T-cell (primary cell): ENCODE measurements around the gene ABCC1. TPM values are rescaled to one million over a fixed set of nuclear protein-coding genes. Genes with fewer than 3 reads are reported as not detected.

Source experiments
- ATAC-seq, 4 experiments: fragments of 200-7000 bp in 3 of 4; fragments of 150-1000 bp in 1 of 4; cut with Tn5 transposase; replicated peaks in 1 of 4; 1 replicate in 3 of 4; 2 replicates in 1 of 4; pipeline ENCODE4 v1.10.0; 2021; ENCODE audit warnings: moderate library complexity in 3 of 4, mild to moderate bottlenecking in 2 of 4, moderate number of reproducible peaks in 1 of 4
- CTCF ChIA-PET, 2 donors: fragments of 300-600 bp; sonication (Branson Sonifier 250); formaldehyde crosslinking; loops; one replicate each; lab custom pipeline; 2022; ENCODE audit warnings: antibody characterized with exemption in 2 of 2; lab: Charles Lee
- POLR2A ChIA-PET, 2 donors: fragments of 300-600 bp; sonication (Branson Sonifier 250); formaldehyde crosslinking; loops; one replicate each; lab custom pipeline; 2022; ENCODE audit warnings: antibody characterized with exemption in 2 of 2; lab: Charles Lee
- DNase-seq, 35 experiments: peaks; one replicate each; pipeline versions ENCODE4 v3.0.0 to v3.0.0-alpha.2; 2013 to 2023
- H3K27ac ChIP-seq: one replicate; pipeline ENCODE4 v1.5.1; 2013; ENCODE audit warnings: low read length
- H3K27me3 ChIP-seq, 2 experiments: replicated peaks in 1 of 2; 1 replicate in 1 of 2; 2 replicates in 1 of 2; pipeline versions ENCODE4 v1.6.1 to v1.7.0; 2013; ENCODE audit warnings: low read length in 1 of 2, mixed read lengths in 1 of 2; ENCODE audit not compliant: control insufficient read depth in 2 of 2, insufficient read depth in 2 of 2; ENCODE audit errors: extremely low read depth in 1 of 2
- H3K36me3 ChIP-seq, 2 donors: 1 replicate in 1 of 2; 2 replicates in 1 of 2; pipeline versions ENCODE4 v1.6.1 to v1.7.0; 2013; ENCODE audit warnings: low read length in 1 of 2; ENCODE audit not compliant: control insufficient read depth in 2 of 2, insufficient read depth in 1 of 2; ENCODE audit errors: extremely low read depth in 1 of 2
- H3K4me1 ChIP-seq, 2 experiments: 1 replicate in 1 of 2; 2 replicates in 1 of 2; pipeline versions ENCODE4 v1.6.1 to v1.7.0; 2013; ENCODE audit warnings: low read length in 2 of 2, mixed read lengths in 1 of 2; ENCODE audit not compliant: insufficient read depth in 2 of 2, control insufficient read depth in 1 of 2; ENCODE audit errors: extremely low read depth in 1 of 2
- H3K4me3 ChIP-seq, 2 donors: 1 replicate in 1 of 2; 2 replicates in 1 of 2; pipeline versions ENCODE4 v1.5.1 to v1.7.0; 2013; ENCODE audit warnings: mild to moderate bottlenecking in 2 of 2, low read length in 1 of 2, moderate library complexity in 1 of 2; ENCODE audit not compliant: control insufficient read depth in 1 of 2; ENCODE audit errors: extremely low read depth in 1 of 2
- H3K9me3 ChIP-seq: 2 replicates; pipeline ENCODE4 v1.7.0; 2013
- H3K27ac Mint-ChIP-seq, 2 donors: one replicate each; pipeline ENCODE4 v1.8.0; 2020 to 2021; ENCODE audit warnings: mild to moderate bottlenecking in 2 of 2, mixed read lengths in 2 of 2
- H3K27me3 Mint-ChIP-seq, 2 donors: one replicate each; pipeline ENCODE4 v1.8.0; 2021 to 2022; ENCODE audit warnings: mixed read lengths in 2 of 2
- H3K36me3 Mint-ChIP-seq: one replicate; pipeline ENCODE4 v1.8.0; 2021; ENCODE audit warnings: mixed read lengths
- H3K4me1 Mint-ChIP-seq, 3 donors: one replicate each; pipeline ENCODE4 v1.8.0; 2020 to 2022; ENCODE audit warnings: mixed read lengths in 3 of 3, mild to moderate bottlenecking in 1 of 3
- H3K4me3 Mint-ChIP-seq, 3 donors: one replicate each; pipeline ENCODE4 v1.8.0; 2020 to 2022; ENCODE audit warnings: mild to moderate bottlenecking in 3 of 3, mixed read lengths in 3 of 3, moderate library complexity in 3 of 3
- H3K9me3 Mint-ChIP-seq, 3 donors: one replicate each; pipeline ENCODE4 v1.8.0; 2020 to 2022; ENCODE audit warnings: mixed read lengths in 3 of 3
- WGBS: methylation state at CpG from one replicate; pipeline ENCODE4 v1.1.5; 2013; ENCODE audit warnings: missing lambda C conversion rate; ENCODE audit not compliant: insufficient coverage; 5-methylcytosine and 5-hydroxymethylcytosine counted together
- total RNA-seq, 35 experiments: library from RNA in 6 of 35; stranded (reverse) in 6 of 35; fragments of 120-200 nt in 1 of 35; gene quantifications; one replicate each; pipeline versions ENCODE4 v1.2.1 to v1.2.4 and lab custom pipeline; 2013 to 2026

Gene ABCC1
- total RNA-seq, 5 donors from 2014 or later (not counting 1 experiment from before 2014, with no cell fraction given), result 59.4 to 68.1 (median 63.0) TPM

- Mint-ChIP-seq H3K4me1 (peaks cover 53 to 70% (median 53%) of the 10 kb centered on the region in 3 donors), H3K4me3 (no peak overlapping the region), H3K9me3 (peaks cover 3 to 20% (median 3%) of the 10 kb centered on the region in 3 donors), H3K27ac (peak overlapping the region in 1 of 2 donors; percentile 16), H3K36me3 (peaks cover 33% of the 10 kb centered on the region), H3K27me3 (no peaks in the 10 kb centered on the region)
- no peak overlapping the region for H3K4me3 ChIP-seq
- no peak overlapping the region for H3K27ac ChIP-seq
- peaks cover 4 to 25% of the 10 kb centered on the region in 2 experiments for H3K4me1 ChIP-seq
- WGBS, result 100% methylated on average over 1 of the region's 5 CpGs
- ATAC-seq (no peak), DNase-seq (no peak)
- H3K27me3 ChIP-seq, result no peaks in the 10 kb centered on the region
- CTCF ChIA-PET, result interaction anchor here in 1 of 2 donors (1.1 to 1.4 kb wide), 2 partner anchors 17 to 66 kb away, joined by 3 read pairs; no protein-coding TSS in a partner anchor
- H3K9me3 ChIP-seq, result peaks cover under 1% of the 10 kb centered on the region
- H3K36me3 ChIP-seq, result peaks cover 5 to 7% of the 10 kb centered on the region in 2 donors
- POLR2A ChIA-PET, result interaction anchor here (0.6 to 0.7 kb wide), 3 partner anchors 42 to 974 kb away, joined by 3 to 8 read pairs (median 3); no protein-coding TSS in a partner anchor
Measured at GRCh38 chr16:15966836-15967546, 17.6 kb downstream of the ABCC1 start.

GRCh38 chr16:15967655-15968315, 18.4 kb downstream of the ABCC1 start:
- Mint-ChIP-seq H3K4me3 (no peak overlapping the region), H3K36me3 (peaks cover 34% of the 10 kb centered on the region), H3K27me3 (no peaks in the 10 kb centered on the region), H3K9me3 (peaks cover 5 to 19% (median 6%) of the 10 kb centered on the region in 3 donors), H3K27ac (peak overlapping the region in 1 of 2 donors; percentile 23), H3K4me1 (peaks cover 45 to 65% (median 45%) of the 10 kb centered on the region in 3 donors)
- no peak overlapping the region for H3K4me3 ChIP-seq
- POLR2A ChIA-PET, result interaction anchor here in 1 of 2 donors (0.6 to 0.7 kb wide), 3 partner anchors 37 to 975 kb away, joined by 3 to 8 read pairs (median 4); no protein-coding TSS in a partner anchor
- DNase-seq (no peak), ATAC-seq (no peak)
- H3K27ac ChIP-seq, result no peak overlapping the region
- WGBS, result 90% methylated on average over 4 of the region's 11 CpGs
- H3K36me3 ChIP-seq, result peaks cover 11% of the 10 kb centered on the region in 2 donors
- H3K4me1 ChIP-seq, result peaks cover 0 to 20% of the 10 kb centered on the region in 2 experiments
- H3K9me3 ChIP-seq, result peaks cover 2% of the 10 kb centered on the region
- H3K27me3 ChIP-seq, result no peaks in the 10 kb centered on the region
- CTCF ChIA-PET, result no interaction called here

- Mint-ChIP-seq H3K9me3 (peaks cover 5 to 14% (median 6%) of the 10 kb centered on the region in 3 donors), H3K27me3 (no peaks in the 10 kb centered on the region), H3K4me3 (no peak overlapping the region), H3K27ac (no peak overlapping the region), H3K4me1 (peaks cover 28 to 63% (median 37%) of the 10 kb centered on the region in 3 donors), H3K36me3 (peaks cover 35% of the 10 kb centered on the region)
- ATAC-seq, result peak in 2 of 4 experiments; percentile 46 to 55
- ChIA-PET POLR2A (interaction anchor here in 1 of 2 donors (0.5 kb wide), 1 partner anchor 35 kb away, joined by 6 read pairs; no protein-coding TSS in a partner anchor), CTCF (no interaction called here)
- Histone ChIP-seq H3K27ac (no peak overlapping the region), H3K4me3 (no peak overlapping the region), H3K4me1 (peaks cover 0 to 18% of the 10 kb centered on the region in 2 experiments), H3K27me3 (no peaks in the 10 kb centered on the region), H3K9me3 (peaks cover 2% of the 10 kb centered on the region), H3K36me3 (peaks cover 11 to 13% of the 10 kb centered on the region in 2 donors)
- WGBS, result 100% methylated on average over 2 of the region's 3 CpGs
- DNase-seq, result peak in 4 of 35 experiments; percentile 1 to 32 (median 24)
Measured at GRCh38 chr16:15970202-15970601, 20.8 kb downstream of the ABCC1 start.

- no peak for ATAC-seq
- peaks cover 2% of the 10 kb centered on the region for H3K9me3 ChIP-seq
- ChIA-PET CTCF (interaction anchor here in 1 of 2 donors (0.6 kb wide), 1 partner anchor 21 kb away, joined by 5 read pairs; no protein-coding TSS in a partner anchor), POLR2A (interaction anchor here in 1 of 2 donors (0.5 kb wide), 1 partner anchor 34 kb away, joined by 6 read pairs; no protein-coding TSS in a partner anchor)
- H3K4me1 Mint-ChIP-seq, result peaks cover 30 to 63% (median 40%) of the 10 kb centered on the region in 3 donors
- peaks cover 0 to 14% of the 10 kb centered on the region in 2 experiments for H3K4me1 ChIP-seq
- H3K27ac ChIP-seq, result no peak overlapping the region
- H3K9me3 Mint-ChIP-seq, result peaks cover 5 to 14% (median 6%) of the 10 kb centered on the region in 3 donors
- H3K27me3 ChIP-seq, result no peaks in the 10 kb centered on the region
- no peak overlapping the region for H3K4me3 ChIP-seq
- no peak overlapping the region for H3K27ac Mint-ChIP-seq
- no peak overlapping the region for H3K4me3 Mint-ChIP-seq
- WGBS, result 100% methylated on average over 1 of the region's 7 CpGs
- H3K27me3 Mint-ChIP-seq, result no peaks in the 10 kb centered on the region
- peaks cover 39% of the 10 kb centered on the region for H3K36me3 Mint-ChIP-seq
- no peak for DNase-seq
- peaks cover 11 to 13% of the 10 kb centered on the region in 2 donors for H3K36me3 ChIP-seq
Measured at GRCh38 chr16:15970743-15971439, 21.5 kb downstream of the ABCC1 start.

- peaks cover 5 to 14% (median 6%) of the 10 kb centered on the region in 3 donors for H3K9me3 Mint-ChIP-seq
- 85% methylated on average over 4 of the region's 9 CpGs for WGBS
- H3K9me3 ChIP-seq, result peaks cover 2% of the 10 kb centered on the region
- no peak overlapping the region for H3K27ac ChIP-seq
- no peaks in the 10 kb centered on the region for H3K27me3 Mint-ChIP-seq
- no peak for ATAC-seq
- no peaks in the 10 kb centered on the region for H3K27me3 ChIP-seq
- H3K27ac Mint-ChIP-seq, result no peak overlapping the region
- ChIA-PET POLR2A (no interaction called here), CTCF (no interaction called here)
- no peak overlapping the region for H3K4me3 ChIP-seq
- peaks cover 44% of the 10 kb centered on the region for H3K36me3 Mint-ChIP-seq
- peaks cover 11 to 13% of the 10 kb centered on the region in 2 donors for H3K36me3 ChIP-seq
- peaks cover 0 to 14% of the 10 kb centered on the region in 2 experiments for H3K4me1 ChIP-seq
- peak overlapping the region in 1 of 3 donors; percentile 14 for H3K4me3 Mint-ChIP-seq
- no peak for DNase-seq
- H3K4me1 Mint-ChIP-seq, result peaks cover 34 to 65% (median 45%) of the 10 kb centered on the region in 3 donors
Measured at GRCh38 chr16:15971440-15971815, 22.0 kb downstream of the ABCC1 start.
